ENCODE results near the gene PAQR5.
"Not testable (repeated sequence)": the region's sequence is repeated elsewhere in the genome, so short reads cannot be mapped to it uniquely, and the experiment has no call there.

Gene PAQR5

GRCh38 chr15:69317392-69317841 is 18.7 kb downstream of the PAQR5 start:
- no peak for DNase-seq

DNA sequence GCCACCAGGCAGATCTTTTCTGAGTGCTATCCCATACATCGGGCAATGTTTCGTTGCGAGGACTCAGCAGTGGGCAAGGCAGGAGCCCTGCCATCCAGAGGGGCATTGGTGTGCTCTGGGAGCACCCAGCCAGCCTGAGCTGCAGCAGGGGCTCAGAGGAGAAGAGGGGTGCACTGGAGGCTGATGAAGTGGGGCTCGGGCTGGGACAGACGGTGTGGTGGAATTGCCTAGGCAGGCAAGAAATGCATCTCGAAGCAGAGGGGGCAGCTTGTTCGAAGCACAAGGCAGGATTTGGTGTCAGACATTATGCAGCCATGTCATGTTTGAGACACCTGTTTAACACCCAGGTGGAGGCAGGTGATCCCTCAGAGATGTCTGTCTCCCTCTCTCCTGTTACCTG is 19.3 kb downstream of the PAQR5 start:
- DNase-seq, result no peak

- DNase-seq, result no peak
Measured at GRCh38 chr15:69319384-69320375, 21.0 kb downstream of the PAQR5 start.

DNA sequence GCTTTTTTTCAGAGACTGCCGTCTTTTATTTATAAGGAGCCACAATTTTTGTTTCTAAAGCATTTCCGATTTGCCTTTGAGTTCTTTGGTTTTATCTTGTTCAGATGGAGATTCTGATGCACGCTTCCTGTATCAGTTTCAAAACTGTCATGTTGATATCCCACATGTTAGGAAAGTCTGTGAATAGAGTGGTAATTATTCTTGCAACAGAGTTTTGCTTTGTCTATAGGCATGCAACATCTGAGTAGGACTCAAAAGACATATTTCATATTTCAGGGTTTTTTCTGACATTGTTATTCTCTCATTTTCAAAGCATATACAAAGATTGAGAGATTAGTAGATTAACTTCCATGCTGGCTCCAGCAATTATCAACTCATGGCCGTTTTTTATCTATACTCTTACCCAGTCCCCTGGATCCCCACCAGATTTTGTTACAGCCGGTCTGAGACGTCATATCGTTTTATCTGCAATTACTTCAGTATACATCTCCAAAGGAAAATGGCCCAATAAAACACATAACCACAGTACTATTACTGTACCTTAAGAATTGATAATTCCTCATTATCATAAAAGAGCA is 22.4 kb downstream of the PAQR5 start:
- DNase-seq, result no peak

DNA sequence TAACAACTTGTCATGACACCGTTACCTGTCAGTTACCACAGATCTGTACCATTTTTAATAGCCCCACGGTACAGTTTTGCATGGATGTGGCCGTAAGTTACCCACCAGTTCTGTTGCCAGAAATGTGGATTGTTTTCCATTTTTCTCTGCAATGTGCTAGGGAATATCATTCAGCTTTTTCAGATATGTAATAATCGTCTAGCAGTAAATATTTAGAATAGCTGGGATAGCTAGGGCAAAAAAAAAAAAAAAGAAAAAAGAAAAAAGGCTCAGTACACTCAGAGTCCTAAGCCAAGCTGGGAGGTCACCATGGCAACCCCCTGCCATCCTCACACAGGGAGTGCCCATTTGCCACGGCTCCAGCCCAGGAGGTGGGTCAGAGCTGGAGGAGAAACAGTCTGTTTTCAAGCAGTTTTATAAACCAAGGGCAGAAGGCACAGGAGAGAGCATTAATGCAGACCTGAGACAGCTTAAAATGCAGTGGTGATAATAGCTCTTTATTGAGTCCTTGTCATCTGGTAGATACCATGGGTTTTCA is 25.2 kb downstream of the PAQR5 start:
- DNase-seq, result peak; percentile 46

DNA sequence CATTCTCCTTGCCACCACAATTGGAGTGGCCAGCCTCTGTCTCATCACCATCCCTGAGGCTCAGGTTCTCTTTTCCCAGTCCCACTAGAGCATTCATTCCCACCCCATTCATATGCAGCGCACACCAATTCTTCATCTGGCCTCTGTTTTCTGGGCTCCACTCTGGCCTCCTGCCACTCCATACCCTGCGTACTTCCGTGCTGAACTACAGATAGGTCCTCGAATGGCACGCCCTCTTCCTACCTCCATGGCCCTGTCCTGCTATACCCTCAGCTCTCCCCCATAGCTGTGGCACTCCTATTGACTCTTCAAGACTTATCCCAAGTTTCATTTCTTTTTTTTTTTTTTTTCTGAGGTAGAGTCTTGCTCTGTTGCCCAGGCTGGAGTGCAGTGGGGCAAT is 25.9 kb downstream of the PAQR5 start:
- no peak for DNase-seq

DNA sequence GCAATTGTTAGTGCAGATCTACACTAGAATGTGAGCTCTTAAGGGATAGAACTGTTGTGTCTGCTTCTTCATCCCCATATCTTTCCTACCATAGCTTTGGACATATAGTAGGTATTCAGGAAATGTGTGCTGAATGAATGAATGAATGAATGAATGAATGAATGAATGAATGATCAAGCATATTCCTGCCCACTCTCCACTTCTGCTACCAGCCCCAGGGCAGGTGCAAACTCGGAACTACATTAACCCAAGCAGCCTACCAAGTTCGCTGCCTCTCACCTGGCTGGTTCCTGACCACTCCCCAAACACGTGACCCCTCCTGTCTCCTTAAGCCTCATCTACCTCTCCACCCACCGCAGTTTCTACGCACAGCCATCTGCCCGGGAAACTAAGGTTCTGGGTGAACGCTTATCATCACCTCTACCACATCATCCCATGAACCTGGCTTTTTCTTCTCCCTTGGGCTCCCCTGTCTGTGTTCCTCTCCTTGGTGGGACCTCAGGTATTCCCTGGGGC is 26.8 kb downstream of the PAQR5 start:
- DNase-seq, result peak; percentile 3

GRCh38 chr15:69328080-69328479 is 29.4 kb downstream of the PAQR5 start:
- DNase-seq, result no peak

- no peak for DNase-seq
Measured at GRCh38 chr15:69328739-69329138, 30.0 kb downstream of the PAQR5 start.

DNA sequence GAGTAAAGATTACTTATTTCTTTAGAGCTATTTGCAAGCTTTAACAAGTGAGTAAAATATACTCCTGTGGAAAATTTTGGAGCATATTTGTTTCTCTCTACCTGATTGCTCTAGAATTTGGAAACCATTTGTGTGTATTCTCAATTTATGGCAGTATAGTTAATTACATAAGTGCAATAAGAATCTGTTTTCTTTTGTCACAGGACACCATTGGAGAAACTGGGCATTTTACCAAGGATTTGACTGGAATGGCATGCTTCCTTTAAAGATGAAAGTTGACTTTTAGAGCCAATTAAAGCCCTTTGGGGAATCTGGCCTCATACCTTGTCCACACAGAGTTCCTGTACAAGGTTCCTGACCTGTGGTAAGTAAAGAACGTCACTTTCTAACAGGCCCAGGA is 38.4 kb downstream of the PAQR5 start:
- peak; percentile 4 for DNase-seq

- DNase-seq, result no peak
Measured at GRCh38 chr15:69338535-69339213, 40.0 kb downstream of the PAQR5 start.

DNA sequence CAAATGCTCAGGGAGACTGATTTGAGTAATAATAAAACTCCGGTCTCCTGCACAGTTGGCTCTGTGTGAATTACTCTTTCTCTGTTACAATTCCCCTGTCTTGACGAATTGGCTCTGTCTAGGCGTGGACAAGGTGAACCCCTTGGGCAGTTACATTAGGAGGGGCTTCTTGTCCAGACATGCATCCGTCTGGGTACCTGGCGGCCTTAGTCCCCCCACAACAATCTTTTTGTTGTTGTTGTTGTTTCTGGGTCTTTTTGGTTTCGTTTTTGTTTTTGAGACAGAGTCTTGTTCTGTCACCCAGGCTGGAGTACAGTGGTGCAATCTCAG is 40.5 kb downstream of the PAQR5 start:
- DNase-seq, result not testable (repeated sequence)

- no peak for DNase-seq
Measured at GRCh38 chr15:69340243-69340900, 41.7 kb downstream of the PAQR5 start.

GRCh38 chr15:69341356-69341755 is 42.6 kb downstream of the PAQR5 start:
- DNase-seq, result no peak

DNA sequence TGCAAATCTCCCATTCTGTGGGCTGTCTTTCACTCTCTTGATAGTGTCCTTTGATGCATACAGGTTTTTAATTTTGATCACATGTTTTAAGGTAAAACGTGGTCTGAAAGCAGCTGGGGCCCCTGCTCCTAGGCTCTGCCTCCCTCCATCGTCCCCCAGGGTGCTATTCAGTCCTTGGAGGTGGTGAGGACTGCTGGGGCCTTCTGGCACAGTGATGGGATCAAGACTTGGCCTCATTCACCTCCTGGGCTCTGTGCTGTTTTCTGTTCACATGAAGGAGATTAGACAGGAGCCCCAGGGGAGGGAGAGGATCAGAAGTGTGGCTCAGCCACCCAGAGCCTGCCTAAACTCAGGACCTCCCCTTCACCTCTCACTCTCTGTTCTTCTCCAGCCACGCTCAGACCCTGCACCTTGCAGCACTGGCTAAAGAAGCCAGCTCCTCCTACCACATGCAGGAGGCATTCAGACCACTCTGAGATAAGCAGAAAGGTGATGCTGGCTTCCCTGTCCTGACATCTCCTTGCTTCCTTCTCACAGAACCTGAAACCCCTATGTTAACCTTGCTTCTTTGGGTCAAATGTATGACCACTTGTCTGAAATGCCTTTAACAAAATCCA is 43.9 kb downstream of the PAQR5 start:
- DNase-seq, result no peak

DNA sequence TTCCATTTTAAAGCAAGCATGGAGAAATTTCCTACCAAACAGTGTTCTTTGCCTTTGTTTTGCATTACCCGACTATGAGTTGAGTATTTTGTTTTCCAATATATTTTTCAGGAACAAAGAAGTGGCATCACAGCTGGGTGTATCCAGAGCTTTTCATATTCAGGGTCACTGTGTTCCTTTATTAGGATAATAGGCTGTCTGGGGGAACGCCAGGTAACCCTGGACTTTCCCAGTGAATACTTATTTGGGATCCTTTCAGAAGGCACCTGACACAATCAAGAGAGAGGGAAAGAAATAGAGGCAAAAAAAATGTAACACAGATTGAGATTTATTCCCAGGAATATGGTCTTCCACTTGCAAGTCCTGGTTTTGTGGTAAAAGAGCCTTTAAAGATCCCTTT is 44.4 kb downstream of the PAQR5 start:
- peak; percentile 10 for DNase-seq

- no peak for DNase-seq
Measured at GRCh38 chr15:69344238-69344637, 45.5 kb downstream of the PAQR5 start.

DNA sequence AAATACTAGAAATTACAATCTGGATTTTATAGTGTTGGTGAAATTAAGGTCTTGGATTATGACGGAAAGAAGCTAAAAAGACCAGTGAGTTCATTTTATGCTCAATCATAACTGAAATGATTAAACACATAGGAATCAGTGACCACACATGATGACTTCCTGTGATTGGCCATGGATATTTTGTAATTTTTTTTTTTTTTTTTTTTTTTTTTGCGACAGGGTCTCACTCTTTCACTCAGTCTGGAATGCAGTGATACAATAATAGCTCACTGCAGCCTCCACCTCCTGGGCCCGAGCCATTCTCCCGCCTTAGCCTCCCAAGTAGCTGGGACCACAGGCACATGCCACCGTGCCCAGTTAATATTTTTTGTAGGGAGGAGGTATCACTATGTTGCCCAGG is 47.4 kb downstream of the PAQR5 start:
- DNase-seq, result no peak

DNA sequence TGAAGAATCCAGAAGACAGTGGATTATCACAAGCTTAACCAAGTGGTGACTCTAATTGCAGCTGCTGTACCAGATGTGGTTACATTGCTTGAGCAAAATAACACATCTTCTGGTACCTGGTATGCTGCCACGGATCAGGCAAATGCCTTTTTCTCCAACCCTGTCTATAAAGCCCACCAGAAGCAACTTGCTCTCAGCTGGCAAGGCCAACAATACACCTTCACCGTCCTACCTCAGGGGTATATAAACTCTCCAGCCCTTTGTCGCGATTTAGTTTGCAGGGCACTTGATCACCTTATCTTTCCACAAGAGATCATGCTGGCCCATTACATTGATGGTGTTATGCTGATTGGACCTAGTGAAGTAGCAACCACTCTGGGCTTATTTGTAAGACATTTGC is 52.6 kb downstream of the PAQR5 start:
- DNase-seq, result no peak

- DNase-seq, result no peak
Measured at GRCh38 chr15:69351884-69352283, 53.2 kb downstream of the PAQR5 start.

- no peak for DNase-seq
Measured at GRCh38 chr15:69357773-69358771, 59.4 kb downstream of the PAQR5 start.
